GM21723 (cell line): ENCODE measurements around the gene PHLDB3.
A peak's percentile ranks its signal among the peaks of the same experiment; 100 is the strongest.
"Not testable (repeated sequence)": the region's sequence is repeated elsewhere in the genome, so short reads cannot be mapped to it uniquely, and the experiment has no call there.

Experiments used
- ATAC-seq: cut with Tn5 transposase; IDR thresholded peaks from one replicate; pipeline ENCODE4 v1.9.1; 2021; ENCODE audit warnings: mild to moderate bottlenecking, moderate library complexity; ENCODE audit not compliant: unreplicated experiment

Gene PHLDB3

DNA sequence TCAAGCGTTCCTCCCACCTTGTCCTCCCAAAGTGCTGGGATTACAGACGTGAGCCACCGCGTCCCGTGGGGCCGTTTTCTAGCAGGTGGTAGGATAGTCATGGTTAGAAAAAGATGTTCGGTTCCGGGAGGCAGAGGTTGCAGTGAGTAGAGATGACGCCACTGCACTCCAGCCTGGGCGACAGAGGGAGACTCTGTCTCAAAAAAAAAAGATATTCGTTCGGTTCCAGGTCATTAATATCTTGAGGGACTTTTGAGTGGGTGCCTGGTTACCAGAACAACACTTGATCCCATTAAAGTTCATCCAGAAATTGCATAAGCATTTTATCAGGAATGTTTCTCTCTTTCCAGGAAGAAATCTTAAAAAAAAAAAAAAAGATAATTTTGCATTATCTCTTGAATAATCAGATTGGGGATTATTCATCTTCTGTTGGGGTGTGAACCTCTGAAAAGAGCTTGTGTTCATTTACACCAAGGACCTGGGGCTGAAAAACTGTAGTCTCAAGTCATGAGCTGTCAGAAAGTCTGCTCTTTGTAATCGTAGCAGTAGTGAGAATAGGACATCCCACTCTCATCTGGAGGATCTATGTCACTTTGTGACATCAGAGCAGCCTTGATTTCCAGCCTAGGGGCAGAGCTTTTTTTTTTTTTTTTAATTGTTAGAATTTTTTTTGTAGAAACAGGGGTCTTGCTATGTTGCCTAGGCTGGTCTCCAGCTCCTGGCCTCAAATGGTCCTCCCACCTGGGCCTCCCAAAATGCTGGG, 23.5 kb upstream of the PHLDB3 start:
- ATAC-seq = no peak

DNA sequence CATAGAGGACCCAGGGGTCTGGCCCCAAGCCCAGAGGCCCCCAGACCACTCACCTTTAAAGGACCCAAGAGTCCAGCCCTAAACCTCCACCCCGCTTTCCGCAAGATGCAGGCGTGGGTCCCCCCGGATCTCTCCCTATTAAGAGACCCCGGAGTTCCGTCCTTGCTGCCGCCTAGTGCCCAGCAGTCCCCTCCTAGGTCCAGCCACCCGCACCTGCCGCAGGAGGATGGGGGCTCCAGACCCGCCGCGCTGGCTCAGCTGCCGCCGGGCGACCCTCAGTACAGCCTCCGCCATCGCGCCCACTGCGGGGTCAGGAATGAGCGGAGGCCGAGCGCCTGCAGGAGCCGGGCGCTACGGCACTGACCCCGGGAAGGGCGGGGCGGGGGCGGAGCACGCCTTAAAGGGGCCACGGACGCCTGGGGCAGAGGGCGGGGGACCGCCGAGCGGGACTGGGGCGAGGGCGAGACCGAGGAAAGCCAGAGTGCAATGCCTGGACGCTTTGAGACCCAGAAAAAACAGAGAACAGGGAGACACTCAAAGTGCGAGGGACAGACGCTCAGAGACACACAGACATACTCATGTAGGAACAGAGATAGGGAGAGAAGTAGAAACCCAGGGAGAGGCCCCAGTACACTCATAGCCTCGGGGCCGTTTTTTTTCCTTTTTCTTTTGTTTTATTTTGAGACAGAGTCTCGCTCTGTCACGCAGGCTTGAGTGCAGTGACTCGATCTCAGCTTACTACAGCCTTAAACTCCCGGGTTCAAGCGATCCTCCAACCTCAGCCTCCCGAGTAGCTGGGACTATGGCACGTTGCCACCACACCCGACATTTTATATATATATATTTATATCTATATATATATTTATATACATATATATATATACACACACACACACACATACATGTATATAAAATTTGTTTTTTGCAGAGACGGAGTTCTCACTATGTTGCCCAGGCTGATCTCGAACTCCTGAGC, 22.6 kb upstream of the PHLDB3 start, which contains the start of gene ETHE1:
ETHE1 (minus strand) TSS at position 318 of the 976 bp plus-strand sequence; CDS start at position 294, 24 bp downstream.
- ATAC-seq = peak; percentile 68

DNA sequence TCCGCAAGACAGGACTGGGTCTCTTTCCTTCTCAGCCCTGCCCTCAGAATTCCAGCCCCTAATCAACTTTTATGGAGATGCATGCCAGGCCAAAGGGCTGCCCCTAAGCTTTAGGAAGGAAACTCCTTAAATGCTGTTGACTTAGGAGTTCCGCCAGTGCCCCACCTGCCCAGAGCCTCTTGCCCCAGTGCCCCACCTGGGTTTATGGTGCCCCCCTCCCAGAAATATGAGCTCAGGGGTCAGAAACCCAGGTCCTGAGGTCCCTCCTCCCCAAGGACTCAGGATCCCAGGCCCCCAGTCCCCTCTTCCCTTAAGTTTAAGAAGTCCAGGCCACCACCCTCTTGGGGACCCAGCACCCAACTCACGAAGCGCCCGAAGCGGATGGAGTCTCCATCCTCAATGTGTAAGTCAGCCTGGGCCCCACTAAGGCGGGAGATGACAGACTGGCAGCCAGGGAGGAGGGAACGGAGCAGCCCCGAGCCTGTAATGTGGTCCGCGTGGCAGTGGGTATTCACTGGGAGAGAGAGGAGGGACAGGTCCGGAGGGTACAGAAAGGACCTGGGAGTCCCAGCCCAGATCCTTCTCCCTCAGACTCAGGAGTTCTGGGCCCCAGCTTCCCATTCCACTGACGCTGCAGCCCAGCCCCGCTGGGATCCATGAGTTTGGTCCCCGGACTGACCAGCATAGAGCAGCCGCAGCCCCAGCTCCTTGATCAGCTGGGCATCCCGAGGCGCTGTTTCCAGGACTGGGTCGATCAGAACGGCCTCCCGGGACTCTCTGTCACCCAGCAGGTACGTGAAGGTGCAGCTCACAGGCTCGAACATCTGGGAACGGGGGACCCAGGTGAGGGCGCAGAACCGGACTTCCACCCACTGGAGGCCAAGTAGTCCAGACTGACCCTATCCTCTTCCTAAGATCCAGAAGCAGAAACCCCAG, 21.6 kb upstream of the PHLDB3 start:
- ATAC-seq = peak; percentile 24

DNA sequence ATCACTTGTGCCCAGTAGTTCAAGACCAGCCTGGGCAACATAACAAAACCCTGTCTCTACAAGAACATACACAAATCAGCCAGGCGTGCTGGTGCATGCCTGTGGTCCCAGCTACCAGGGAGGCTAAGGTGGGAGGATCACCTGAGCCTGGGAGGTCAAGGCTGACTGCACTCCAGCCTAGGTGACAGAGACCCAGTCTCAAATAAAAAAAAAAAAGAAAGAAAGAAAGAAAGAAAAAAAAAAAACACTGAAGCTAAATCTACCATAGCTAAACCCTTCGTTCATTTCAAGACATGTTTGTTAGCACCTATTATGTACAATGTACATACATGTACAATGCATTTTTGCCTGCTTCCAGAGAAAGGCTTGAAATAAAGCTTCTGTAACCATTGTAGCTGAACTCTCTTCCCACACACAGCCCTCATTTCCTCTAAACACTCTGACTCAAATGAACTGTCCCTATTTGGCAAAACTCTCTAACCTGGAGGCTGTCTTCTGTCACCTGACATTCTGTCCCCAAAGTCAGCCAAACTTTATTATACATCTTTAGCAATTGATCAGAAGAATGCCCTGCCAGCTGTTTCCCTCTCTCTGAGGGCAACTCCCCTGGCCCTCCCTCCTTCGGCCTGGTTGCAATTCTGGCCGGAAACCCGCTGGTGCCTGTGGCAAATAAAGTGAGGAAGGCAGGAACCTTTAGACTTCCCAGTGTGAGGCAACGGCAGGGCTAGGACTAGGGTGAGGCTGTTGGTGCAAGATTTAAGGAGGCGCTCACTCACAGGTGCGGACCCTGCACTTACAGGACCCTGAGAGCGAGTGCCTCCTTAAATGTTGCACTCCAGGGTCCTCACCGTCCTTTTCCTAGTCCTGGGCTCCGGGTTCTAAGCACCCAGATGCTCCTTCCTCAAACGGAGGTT, 20.6 kb upstream of the PHLDB3 start:
- ATAC-seq = peak; percentile 40

DNA sequence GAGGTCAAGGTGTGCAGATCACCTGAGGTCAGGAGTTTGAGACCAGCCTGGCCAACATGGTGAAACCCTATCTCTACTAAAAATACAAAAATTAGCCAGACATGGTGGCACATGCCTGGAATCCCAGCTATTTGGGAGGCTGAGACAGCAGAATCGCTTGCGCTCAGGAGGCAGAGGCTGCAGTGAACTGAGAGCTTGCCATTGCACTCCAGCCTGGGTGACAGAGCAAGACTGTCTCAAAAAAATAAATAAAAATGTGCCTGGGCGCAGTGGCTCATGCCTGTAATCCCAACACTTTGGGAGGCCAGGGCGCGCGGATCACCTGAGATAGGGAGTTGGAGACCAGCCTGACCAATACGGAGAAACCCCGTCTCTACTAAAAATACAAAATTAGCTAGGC, 19.1 kb upstream of the PHLDB3 start:
- not testable (repeated sequence) for ATAC-seq

DNA sequence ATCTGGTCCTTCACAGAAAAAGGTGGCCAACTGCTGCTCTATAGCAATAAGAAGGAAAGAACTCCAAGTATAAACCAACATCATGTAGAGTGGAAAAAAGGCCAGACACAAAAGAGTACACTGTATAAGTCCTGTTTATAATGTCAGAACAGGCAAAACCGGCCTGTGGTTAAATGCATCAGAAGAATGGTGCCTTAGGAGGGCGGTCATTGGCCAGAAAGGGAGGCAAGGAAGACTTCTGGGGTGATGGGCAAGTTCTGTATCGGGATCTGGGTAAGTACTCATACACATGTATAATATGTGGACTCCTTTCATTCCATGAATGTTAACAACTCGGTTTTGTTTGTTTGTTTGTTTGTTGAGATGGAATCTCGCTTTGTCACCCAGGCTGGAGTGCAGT, 18.4 kb upstream of the PHLDB3 start:
- ATAC-seq = no peak

DNA sequence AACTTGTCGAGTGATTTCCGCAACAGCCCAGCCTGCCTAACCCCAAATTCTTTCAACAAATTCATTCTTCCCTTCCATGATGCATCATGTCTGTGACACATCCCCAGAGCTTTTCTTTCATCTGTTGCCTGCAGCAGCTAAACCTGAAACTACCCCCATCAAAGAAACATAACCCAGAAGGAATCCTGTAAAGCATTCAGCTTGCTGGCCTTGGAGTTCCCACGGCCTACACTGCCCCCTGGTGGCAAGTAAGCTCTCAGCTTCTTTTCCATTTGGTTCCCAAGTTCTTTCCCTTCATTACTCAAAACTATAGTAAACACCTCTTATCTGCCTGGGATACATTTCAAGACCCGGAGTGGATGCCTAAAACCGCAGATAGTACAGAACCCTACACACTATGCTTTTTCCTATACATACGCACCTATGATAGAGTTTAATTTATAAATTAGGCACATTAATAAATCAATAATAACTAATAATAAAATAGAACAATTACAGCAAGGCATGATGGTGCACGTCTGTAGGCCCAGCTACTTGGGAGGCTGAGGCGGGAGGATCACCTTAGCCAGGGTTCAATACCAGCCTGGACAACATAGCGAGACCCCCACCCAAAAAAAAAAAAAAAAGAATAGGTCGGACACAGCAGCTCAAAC, 15.0 kb upstream of the PHLDB3 start:
- no peak for ATAC-seq

DNA sequence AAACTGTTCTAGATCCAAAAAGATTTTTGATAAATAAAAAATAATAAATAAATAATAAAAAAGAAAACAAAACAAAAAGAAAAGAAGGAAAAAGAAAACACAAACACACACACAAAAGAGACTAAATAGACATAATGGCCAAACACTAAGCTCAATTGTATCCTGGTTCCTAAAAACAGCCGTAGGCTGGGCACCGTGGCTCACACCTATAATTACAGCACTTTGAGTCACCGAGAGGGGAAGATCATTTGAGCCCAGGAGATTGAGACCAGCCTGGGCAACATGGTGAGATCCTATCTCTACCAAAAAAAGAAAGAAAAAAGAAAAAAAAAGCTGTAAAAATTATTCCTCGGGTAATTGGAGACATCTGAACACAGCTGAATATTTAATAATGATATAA, 13.5 kb upstream of the PHLDB3 start:
- ATAC-seq = no peak

DNA sequence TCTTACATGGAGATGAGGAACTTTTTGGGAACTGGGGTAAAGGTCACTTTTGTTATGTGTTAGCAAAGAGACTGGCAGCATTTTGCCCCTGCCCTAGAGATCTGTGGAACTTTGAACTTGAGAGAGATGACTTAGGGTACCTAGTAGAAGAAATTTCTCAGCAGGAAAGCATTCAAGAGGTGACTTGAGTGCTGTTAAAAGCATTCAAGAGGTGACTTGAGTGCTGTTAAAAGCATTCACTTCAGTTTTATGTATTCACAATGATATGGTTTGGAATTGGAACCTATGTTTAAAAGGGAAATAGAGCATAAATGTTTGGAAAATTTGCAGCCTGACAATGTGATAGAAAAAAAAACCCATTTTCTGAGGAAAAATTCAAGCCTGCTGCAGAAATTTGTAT, 7.9 kb upstream of the PHLDB3 start:
- ATAC-seq = not testable (repeated sequence)

DNA sequence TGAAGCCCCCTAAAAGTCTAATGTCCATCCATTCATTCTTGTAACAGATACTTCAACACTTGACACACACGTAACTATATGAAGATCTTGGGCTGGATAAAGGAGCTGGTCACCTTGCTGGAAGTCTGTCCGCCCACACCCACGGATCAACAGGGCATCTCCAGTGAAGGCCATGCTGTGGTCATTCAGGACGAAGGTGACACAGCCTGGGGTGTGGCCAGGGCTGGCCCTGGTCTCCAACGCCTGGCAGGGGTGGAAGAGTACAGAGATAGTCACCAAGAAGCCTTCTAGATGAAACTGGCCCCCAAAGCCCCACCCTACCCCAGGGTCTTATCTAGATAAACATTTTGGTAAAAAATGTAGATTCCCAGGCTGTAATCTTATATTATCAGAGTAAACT, 6.8 kb upstream of the PHLDB3 start:
- ATAC-seq = no peak

DNA sequence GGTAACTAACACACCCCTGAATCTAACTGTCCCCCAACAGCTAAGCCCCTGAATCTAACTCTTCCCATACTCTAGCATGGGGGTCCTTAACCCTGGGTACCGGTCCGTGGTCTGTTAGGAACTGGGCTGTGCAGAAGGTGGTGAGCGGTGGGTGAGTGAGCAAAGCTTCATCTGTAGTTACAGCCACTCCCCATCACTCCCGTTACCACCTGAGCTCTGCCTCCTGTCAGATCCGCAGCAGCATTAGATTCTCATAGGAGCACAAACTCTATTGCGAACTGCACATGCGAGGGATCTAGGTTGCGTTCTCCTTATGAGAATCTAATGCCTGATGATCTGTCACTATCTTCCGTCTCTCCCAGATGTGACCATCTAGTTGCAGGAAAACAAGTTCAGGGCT, 6.2 kb upstream of the PHLDB3 start:
- no peak for ATAC-seq

DNA sequence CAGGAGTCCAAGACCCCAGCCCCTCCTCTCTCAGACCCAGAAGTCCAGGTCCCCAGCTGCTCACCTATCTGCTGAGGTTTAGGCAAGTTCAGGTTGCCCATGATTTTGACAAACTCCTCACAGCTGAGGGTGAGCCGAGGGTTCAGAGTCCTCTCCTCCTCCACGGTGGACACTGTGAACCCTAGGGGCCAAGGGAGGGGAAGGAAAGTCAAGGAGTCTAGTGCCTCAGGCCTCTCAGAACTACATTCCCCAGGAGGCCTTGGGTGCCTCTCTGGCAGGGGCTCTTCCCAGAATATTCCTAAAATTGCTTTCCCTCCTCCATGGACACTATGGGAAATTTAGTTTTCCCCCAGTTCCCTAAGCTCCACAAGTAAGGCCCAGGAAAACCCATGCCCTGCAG, 3.3 kb upstream of the PHLDB3 start:
- ATAC-seq = no peak

DNA sequence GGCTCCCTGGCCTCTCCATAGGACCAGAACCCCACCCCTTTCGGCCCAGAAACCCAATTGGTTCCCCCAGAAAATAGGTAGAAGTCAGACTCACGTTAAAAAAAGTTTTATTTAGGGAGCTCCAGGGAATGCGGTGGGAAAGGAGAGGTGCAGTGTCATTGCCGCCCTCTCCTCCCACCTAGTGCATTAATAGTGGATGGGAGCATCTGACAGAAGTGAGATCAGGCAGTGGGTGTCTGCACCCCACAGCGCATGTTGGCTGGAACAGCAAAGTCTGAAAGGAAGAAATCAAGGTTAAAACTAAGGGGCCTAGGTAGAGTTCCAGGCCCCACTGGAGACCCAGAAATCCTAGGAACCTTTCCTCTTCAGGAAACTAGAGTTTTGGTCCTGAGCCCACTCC, 2.1 kb upstream of the PHLDB3 start:
- no peak for ATAC-seq

DNA sequence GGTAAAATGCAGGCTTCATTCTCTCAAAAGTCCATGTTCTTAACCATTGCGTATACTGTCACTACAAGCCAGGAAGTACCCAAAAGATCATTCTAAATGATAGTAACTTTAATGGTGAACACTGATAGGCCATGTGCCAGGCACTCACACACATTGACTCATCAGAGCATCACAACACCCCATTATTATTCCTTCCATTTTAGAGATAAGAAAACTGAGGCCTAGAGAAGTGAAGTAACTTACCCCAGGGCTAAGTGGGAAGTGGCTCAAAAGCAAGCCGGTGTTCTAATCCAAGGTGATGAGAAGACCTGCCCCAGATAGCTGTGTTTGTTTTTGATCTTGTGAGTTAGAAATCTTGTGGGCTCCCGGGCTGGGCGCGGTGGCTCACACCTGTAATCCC, 1.4 kb upstream of the PHLDB3 start:
- ATAC-seq = no peak

DNA sequence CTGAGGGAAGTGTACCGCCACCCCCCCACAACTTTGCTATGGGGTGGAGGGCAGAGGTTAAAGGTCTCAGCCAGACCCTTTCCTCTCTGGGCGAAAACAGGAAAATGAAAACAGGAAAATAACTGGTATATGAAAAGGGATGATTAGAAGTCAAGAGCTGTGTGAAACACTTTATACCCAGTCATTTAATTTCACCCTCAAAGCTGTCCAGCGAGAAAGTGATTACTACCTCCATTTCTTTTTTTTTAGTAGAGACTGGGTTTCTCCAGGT, 575 bp upstream of the PHLDB3 start:
- ATAC-seq = no peak

DNA sequence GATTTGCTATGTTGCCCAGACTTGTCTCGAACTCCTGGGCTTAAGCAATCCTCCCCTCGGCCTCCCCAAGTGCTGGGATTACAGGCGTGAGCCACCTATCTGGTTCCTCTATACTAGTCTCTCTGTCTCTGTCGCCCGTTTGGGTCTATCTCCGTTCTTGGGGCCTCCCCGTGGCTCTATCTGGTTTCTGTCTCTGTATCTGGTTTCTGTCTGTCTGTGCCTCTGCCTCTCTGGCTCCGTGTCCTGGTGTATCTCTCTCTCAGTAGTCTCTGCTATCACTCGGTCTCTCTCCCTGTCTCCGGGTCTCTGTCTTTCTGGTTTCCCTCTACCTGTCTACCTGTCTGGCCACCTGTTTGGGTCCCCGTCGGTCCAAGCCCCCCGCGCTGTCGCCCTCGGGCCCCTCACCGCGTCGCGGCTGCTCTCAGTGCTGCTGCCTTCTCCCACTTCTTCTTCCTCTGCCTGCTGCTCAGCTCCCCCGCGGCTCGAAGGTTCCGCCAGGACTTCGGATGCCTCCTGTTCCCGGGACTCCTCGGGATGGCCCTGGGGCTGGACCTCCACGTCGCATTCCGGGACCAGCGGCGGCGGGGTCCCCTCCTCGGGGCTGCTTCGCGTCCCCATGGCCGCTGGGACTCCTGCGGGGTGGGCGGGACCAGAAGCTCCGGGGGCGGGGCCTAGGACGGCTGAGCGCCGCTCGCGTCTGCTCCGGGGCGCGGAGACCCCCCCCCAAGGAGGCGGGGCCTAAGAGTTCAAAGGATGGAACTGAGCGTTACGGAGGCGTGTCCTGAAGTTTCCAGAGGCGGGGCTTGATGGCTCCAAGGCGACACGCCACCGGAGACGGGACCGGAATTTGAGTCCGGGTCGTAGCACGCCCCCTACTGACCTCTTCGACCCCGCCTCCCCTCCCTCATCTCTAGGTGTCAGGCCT, 783 bp downstream of the PHLDB3 start:
- peak; percentile 84 for ATAC-seq

DNA sequence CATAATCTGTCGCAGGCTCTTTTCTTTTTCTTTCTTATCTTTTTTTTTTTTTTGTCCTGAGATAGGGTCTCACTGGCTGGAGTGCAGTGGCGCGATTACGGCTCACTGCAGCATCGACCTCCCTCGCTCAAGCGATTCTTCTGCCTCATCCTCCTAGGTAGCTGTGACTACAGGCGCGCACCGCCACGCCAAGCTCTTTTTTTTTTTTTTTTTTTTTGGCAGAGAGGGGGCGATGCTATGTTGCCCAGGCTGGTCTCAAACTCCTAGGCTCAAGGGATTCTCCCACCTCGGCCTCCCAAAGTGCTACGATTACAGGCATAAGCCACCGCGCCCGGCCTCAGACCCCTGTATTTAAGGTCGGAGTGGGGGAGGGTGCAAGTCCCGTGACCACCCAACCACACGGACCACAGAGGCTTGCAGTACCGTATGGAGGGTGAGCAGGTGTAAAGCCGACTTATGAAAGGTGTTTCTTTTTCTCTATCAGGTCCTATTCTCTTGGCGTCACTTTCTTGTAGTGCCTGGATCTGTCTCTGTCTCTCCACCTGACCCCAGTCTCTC, 2.0 kb downstream of the PHLDB3 start:
- no peak for ATAC-seq
